HS-5 (cell line): ENCODE results near the gene DNAH17.

ENCODE experiments used
- DNase-seq: peaks from one replicate; pipeline ENCODE4 v3.0.0-alpha.2; 2012; ENCODE audit warnings: low read depth

Gene DNAH17

DNA sequence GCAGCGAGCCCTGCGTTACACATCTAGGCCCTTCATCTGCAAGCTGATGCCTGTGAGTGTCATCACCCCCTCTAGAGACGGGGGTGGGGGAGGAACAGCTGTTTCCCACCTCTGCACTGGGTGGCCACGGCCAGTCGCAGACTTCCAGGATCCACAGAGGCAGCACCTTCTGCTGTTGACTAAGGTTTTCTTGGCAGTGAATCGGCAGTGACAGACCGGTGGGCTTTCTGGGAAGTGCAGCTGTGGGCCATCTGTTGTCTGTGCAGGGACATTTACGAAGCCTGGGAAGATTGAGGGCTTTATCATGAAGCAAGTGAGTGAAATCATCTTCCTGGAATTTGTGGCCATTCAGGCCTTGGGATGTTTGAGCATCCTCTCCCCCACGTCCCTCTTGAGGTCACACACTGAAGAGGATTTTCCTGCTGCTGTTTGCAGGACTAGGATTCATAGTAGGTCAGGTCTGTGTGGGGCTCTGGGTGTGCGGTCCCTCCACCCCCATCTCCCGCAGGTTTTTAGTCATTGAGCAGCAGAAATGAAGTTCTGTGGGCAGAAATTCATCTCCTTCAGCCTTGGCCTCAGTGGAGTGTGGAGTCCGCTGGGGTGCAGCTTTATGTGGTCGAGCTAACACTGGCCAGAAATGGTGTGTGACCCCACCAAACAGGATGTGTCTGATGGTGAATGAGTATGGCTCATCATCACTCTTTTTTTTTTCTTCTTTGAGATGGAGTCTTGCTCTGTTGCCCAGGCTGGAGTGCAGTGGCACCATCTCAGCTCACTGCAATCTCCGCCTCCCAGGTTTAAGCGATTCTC is 186.8 kb downstream of the DNAH17 start:
- DNase-seq, result peak; percentile 98

DNA sequence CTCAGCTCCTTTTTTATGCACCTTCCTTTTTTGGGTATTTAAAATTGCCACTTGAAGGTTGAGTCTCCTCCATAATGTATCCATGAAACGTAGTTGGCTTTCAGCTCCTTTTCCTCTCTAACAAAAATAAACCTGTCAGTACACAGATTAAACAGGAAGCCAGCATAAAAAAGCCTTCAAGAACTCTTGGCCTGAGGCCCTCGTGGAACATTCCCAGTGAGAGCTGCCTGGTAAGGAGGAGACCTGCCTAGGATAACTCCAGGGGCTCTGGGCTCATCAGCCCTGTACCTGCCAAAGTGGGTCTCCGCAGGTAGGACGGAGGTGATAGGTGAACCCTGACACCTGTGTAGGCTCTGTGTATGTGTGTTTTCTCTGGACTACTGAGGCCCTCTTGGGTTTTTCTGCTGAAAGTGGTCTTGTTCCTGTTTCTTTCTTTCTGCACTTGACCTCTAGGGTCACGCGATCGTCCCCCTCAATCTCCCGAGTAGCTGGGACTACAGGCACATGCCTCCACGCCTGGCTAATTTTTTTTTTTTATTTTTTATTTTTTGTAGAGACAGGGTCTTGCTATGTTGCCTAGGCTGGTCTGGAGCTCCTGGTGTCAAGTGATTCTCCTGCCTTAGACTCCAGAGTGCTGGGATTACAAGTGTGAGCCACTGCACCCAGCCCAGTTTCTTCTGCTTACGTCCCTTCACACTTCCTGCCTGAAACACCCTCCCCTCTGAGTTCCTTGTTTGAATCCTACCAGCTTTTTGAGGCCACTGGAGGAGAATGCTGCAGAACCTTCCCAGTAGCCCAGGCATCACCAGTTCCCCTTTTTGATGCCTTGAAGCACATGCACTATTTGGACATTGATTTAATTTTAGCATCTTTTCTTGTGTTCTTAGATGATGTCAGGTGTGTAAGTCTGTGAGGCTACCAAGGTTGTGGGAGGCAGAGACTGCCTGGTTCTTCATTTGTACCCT is 188.9 kb downstream of the DNAH17 start:
- DNase-seq, result no peak

DNA sequence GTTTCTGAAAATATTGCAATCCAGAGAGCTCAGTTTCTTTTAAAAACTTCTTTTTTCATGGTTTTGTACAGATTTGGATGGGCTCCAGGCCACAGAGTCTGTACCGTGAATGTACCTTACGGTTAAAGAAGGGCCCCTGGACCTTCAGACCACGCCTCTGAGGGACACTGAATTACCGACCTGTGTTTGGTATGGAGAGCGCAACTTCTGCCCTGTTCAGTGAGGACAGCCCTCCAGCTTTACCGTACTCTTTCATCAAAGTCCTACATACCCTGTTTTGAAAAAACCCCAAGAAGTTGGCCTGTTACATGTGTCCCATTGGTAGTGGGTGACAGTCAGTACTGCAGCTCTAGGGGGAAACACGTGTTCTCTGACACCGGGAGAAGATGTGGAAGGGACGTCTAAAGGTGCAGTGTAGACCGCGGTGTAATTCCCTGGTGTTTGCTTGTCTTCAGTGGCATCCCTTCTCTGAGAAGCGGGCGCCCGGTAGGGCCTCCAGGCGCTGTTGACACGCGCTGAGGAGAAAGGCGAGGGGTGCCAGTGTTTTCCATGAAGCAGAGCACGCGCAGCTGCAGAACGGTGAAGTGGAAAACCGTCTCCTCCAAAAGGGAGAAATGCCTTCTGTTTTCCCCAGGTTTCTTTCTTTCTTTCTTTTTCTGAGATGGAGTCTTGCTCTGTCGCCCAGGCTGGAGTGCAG is 192.6 kb downstream of the DNAH17 start:
- DNase-seq, result no peak

DNA sequence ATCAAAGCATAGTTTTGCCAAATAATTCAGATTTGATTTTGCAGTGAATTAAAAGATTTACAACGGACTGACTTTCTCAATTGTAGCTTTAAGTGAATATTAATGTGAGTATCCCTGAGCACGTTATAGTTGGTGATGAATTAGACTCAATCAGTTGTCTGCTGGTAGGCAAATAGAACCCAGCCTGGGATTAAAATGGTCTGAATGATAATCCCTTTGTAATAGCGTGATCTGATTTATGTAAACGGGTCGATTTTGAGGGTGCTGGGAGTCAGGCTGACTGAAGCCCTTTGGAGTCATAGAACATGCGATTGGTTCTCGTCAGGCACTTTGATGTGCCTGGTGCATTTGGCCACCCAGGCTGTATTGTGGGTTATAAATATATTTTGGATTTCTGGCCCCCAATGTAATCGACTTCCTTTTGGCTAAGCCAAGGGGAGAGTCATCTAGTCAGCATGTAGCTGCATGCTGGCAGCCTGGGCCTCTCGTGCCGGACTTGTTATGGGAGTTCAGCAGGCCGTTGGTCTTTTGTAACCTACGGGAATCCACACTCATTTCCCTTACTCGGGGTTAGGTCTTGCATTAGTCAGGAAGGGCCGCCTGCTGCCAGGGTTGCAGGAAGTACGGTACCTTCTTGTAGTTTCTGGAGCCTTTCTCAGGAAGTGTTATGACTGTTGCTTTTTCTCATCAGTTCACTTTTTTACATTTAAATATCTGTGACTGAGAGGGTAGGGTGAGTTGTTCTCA is 193.3 kb downstream of the DNAH17 start:
- DNase-seq, result peak; percentile 97

DNA sequence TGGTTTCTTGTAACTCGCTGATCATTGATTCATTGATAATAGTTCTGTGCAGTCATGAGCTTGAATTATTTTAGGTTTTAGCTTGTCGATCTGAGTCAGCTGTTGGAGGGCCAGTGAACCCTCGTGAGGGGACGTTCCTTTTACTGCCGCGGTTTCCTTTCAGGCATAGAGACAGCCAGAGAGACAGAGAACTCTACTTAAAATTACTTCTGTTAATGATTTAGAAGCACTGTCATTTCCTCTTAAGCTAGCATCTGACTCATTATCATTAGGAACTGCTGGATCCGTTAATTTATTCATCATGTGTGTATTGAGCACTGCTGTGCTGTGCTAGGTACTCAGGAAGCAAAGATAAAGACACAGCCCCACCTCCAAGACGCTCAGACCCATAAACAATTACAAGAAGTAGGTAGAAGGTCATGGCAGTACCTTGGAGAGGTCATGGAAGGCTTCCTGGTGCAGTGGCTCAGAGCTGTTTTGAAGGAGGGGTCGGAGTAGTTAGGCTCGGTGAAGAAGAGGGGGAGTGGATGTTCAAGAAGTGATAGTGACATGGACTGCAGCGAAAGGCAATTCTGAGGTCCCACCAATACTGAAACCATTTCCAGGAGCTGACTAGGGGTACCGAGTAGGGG is 195.5 kb downstream of the DNAH17 start:
- no peak for DNase-seq

DNA sequence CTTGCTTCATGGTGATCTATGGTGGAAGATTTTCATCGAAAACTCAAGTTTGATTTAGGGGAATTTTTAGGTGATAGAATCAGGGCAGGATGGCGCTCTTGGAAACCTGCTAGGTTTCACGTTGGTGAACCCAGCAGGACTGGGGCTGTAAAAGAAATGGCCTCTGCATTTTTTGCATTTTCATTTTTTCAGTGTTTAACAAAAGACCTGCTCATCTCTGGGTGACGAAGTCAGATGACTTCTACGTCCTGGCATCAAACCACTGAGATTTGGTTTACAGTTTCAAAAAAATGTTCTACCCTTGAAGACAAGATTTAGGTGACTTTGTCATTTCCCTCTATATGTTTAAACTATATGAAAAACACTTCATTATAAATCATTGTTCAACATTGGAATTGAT is 196.8 kb downstream of the DNAH17 start:
- no peak for DNase-seq

DNA sequence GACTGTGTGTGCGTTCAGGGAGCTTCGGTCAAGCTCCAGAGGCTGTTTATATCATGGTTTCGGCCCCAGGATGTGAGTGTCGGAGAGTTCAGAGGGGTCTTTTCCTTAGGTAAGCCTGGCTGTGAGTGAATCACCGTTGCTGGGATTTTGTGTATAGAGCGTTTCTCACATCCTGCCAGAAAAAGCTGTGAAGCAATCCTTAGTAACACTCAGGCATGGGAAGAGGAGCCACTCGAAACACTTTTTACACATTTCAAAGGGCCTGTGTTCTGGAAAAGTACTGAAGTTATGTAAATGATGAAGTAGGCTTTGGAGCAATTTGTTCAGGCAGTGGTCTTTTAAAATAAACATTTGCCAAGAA is 198.1 kb downstream of the DNAH17 start:
- no peak for DNase-seq

DNA sequence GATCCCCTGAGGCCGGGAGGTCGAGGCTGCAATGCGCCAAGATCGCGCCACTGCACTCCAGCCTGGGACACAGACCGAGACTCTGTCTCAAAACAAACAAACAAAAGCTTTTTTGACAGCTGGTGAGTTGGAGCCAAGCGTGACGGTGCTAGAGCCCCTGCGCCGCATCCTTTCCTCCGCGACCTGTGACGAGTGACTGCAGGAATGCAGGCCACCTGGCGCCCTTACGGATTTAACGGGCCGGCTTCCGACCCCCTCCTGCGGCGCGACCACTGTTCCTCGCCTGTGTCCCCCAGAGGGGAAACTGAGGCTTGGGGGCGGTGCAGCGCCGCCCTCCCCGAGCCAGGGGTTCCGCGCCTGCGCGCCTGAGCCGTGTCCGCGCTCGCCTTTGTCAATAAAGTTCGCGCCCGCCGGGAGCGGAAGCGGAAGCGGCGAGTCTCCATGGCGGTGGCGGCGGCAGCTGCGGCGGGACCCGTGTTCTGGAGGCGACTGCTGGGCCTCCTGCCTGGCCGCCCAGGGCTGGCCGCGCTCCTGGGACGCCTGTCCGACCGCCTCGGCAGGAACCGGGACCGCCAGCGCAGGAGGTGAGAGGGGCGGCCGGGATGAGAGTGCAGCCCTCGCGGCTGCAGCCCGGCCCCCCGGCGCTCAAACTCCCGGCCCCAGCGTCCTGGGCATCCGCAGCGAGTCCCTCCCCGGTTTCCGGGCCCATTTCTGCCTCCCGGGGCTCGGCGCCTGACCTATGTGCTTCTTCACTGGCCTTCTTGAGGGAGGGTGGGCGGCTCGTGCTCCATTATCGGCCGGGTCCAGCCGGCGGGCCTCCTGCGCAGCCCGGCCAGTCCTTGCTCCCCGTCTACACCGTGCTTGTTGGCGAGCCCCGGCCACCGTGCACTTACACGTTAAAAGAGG is 198.7 kb downstream of the DNAH17 start, which contains the start of gene PGS1:
TSS of gene PGS1 (plus strand) at position 425 of the 906 bp plus-strand sequence. CDS start at position 442, 17 bp downstream.
- DNase-seq, result no peak

DNA sequence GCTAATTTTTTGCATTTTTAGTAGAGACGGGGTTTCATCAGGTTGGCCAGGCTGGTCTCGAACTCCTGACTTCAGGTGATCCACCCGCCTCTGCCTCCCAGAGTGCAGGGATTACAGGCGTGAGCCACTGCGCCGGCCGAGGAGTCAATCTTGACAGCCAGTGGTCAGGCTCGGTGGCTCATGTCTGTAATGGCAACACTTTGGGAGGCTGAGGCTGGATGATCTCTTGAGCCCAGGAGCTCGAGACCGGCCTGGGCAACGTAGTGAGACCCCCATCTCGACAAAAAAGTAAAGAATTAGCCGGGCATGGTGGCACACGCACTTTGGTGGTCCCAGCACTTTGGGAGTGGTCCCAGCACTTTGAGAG is 199.4 kb downstream of the DNAH17 start:
- no peak for DNase-seq

DNA sequence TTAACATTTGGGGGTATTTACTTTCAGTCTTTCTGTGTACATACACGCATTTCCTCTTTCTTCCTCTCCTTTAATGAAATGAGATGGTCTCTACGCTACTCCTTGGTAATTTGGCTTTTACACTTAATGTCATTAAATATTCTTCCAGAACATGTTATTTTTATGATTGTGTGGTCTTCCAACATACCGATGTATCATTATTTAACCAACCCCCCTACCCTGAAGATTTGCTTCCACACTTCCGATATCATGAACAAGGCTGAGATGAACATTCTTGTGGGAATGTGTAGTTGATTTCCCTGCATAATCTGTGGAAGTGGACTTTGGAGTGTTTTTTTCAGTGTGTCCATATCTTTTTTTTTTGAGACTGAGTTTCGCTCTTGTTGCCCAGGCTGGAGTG is 201.0 kb downstream of the DNAH17 start:
- DNase-seq, result no peak

DNA sequence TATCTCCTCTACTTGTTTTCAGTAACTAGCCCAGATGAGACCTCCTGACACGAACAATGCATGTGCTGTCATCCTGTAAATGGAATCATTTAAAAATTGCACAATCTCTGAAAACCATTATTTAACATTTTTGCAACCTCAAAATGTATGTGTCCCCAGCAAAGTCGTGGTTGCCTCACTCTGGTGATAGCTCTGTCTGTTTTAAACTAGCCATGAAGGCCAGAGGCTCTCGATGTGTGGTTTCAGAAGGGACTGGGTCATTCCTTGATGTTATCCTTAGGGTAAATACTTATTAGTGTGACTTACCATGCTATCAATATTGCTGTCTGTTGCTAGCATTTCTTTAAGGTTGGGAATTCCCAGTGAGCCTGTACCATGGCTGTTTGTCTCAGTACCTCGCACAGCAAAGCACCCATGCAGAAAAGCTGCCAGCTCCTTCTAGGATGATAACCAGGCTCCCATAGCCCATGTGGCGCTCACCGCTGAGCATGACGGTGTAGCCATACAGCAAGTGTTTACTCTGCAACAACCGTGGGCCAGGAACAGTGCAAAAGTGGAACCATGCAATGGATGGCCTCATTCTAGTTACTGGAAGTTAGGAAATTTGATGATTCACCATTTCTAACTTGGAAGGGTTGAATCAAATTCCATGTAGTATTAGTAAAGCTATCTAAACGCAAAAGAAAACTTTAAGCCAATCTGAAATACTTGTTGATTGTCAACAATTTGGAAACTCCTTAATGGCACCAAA is 201.6 kb downstream of the DNAH17 start:
- DNase-seq, result peak; percentile 89

DNA sequence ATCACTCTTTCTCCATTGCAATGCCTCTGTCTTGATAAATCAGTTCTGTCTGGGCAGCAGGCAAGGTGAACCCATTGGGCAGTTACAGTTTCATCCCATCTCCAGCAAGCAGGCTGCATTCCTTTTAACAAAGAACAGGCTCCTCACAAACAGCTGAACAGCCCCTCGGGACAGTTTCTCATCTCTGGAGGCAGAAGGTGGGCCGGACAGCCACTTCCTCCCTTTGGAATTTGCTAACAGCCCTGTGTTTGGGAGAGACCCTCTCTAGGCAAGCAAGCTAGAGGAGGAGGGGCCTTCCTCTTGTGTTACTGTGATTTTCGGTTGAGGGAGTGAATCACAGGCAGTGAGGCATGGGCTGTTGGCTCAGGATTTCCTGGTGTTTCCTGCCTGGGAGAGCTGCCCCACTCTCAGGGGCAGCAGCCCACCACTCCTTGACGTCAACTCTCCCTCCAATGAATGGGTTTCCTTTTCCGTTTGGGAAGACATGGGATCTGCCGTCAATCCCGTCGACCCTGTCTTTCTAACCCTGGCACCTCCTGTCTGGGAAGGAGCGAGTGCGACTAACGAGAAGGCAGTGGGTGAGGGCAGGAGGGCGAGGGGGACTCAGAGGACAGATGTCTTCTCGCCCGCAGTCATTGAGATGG is 202.4 kb downstream of the DNAH17 start:
- no peak for DNase-seq

DNA sequence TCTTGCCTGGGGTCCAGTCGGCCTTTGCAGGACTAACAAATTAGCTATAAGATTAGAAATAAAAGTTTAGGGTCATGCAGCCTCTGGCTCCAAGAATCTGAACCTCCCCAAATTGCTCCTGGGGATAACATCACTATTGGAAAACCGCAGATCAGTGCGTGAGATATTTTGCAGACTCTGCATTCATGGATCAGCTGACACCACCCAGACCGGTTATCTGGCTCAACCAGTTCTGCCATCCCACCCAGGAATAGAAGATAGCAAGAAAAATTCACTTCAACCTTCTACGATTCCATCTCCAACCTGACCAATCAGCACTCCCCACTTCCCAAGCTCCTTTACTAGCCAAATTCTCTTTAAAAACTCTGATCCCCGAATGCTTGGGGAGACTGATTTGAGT is 203.0 kb downstream of the DNAH17 start:
- DNase-seq, result no peak
